ENCODE results near the gene NAT14. TPM values are rescaled to one million over a fixed set of nuclear protein-coding genes. Genes with fewer than 3 reads are reported as not detected.

NAT14 gene
- total RNA-seq, 1 experiment from 2014 or later, result 25.9 TPM

DNA sequence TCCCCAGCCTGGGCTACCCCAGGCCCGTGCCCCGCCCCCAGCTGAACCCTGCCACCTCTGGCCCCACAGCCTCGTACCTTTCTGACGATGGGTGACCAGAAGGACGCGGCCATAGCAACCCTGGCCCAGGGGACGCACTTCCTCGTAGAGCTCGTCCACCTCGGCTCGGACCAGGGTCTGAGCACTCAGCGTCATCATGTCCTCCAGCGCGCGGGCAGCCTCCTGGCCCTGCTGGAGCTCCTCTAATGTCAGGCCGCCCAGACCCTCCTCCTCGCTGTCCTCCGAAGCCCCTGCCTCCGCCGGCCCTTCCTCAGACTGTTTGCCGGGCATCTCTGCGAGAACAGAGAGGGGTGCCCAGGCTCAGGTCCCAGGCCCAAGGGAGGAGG, 51.0 kb downstream of the NAT14 start:
- H3K27me3 ChIP-seq, result no peaks in the 10 kb centered on the region
- no peaks in the 10 kb centered on the region for H3K9me3 ChIP-seq (replicated peaks)
- H3K4me3 ChIP-seq, result peak overlapping the region; percentile 56
- H3K27ac ChIP-seq, result no peak overlapping the region
- H3K36me3 ChIP-seq, result no peaks in the 10 kb centered on the region; the same call in 1 of the 2 replicates
- peaks cover 35% of the 10 kb centered on the region for H3K4me1 ChIP-seq
- no peak for DNase-seq

DNA sequence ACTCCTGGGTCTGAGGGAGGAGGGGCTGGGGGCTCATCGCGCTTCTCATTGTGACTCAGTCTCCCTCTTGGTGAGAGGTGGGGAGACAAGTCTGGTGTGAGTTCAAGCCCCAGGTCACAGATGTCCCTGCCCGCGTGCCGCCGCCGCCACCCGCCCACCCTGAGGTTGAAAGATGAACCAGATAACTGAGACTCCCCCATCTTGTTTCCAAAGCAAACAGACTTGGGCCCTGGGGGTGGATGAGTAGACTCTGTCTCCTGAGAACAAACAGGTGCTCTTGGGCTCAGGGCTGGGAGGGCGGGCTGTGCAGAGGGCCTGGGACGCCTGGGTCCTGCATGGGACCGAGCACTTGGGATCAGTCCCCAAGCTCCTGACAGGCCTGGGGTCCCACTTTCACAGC, 51.4 kb downstream of the NAT14 start:
- no peaks in the 10 kb centered on the region; the same call in 1 of the 2 replicates for H3K36me3 ChIP-seq
- H3K9me3 ChIP-seq (replicated peaks), result no peaks in the 10 kb centered on the region
- H3K27ac ChIP-seq, result no peak overlapping the region
- H3K4me1 ChIP-seq, result peaks cover 36% of the 10 kb centered on the region
- no peaks in the 10 kb centered on the region for H3K27me3 ChIP-seq
- DNase-seq, result peak; percentile 47 to 57
- H3K4me3 ChIP-seq, result peak overlapping the region; percentile 56

Other genes with a start within 250 kb of the NAT14 start
- gene PPP6R1, start 226.2 kb upstream of the NAT14 start, total RNA-seq (2014; rRNA removed; shearing (Covaris generic)), result 39.5 and 44.9 TPM in 2 replicates
- gene HSPBP1, start 205.1 kb upstream of the NAT14 start, total RNA-seq (2014; rRNA removed; shearing (Covaris generic)), result 39.3 and 40.8 TPM in 2 replicates
- gene BRSK1, start 201.2 kb upstream of the NAT14 start, total RNA-seq (2014; rRNA removed; shearing (Covaris generic)), result 13.2 and 15.8 TPM in 2 replicates
- not detected in 2 replicates for gene TMEM150B, start 159.8 kb upstream of the NAT14 start, total RNA-seq (2014; rRNA removed; shearing (Covaris generic))
- 21.2 and 21.6 TPM in 2 replicates for gene KMT5C, start 145.3 kb upstream of the NAT14 start, total RNA-seq (2014; rRNA removed; shearing (Covaris generic))
- 0.45 TPM in 1 of 2 replicates, not detected in the other for gene COX6B2, start 130.5 kb upstream of the NAT14 start, total RNA-seq (2014; rRNA removed; shearing (Covaris generic))
- not detected in 2 replicates for gene GARIN5B, start 121.9 kb upstream of the NAT14 start, total RNA-seq (2014; rRNA removed; shearing (Covaris generic))
- 16.7 and 17.8 TPM in 2 replicates for gene IL11, start 114.7 kb upstream of the NAT14 start, total RNA-seq (2014; rRNA removed; shearing (Covaris generic))
- not detected in 2 replicates for gene TMEM190, start 108.4 kb upstream of the NAT14 start, total RNA-seq (2014; rRNA removed; shearing (Covaris generic))
- gene TMEM238, start 100.9 kb upstream of the NAT14 start, total RNA-seq (2014; rRNA removed; shearing (Covaris generic)), result 0.14 and 0.25 TPM in 2 replicates
- 612 and 617 TPM in 2 replicates for gene RPL28, start 99.3 kb upstream of the NAT14 start, total RNA-seq (2014; rRNA removed; shearing (Covaris generic))
- 509 and 566 TPM in 2 replicates for gene UBE2S, start 77.4 kb upstream of the NAT14 start, total RNA-seq (2014; rRNA removed; shearing (Covaris generic))
- gene SHISA7, start 41.9 kb upstream of the NAT14 start, total RNA-seq (2014; rRNA removed; shearing (Covaris generic)), result not detected in 2 replicates
- 63.2 and 70.8 TPM in 2 replicates for gene ISOC2, start 23.5 kb upstream of the NAT14 start, total RNA-seq (2014; rRNA removed; shearing (Covaris generic))
- gene C19orf85, start 20.4 kb upstream of the NAT14 start, total RNA-seq (2014; rRNA removed; shearing (Covaris generic)), result not detected in 2 replicates
- gene ZNF628, start 8.6 kb upstream of the NAT14 start, total RNA-seq (2014; rRNA removed; shearing (Covaris generic)), result 2.9 and 3.6 TPM in 2 replicates
- 3.1 and 3.8 TPM in 2 replicates for gene SSC5D, start 3.2 kb downstream of the NAT14 start, total RNA-seq (2014; rRNA removed; shearing (Covaris generic))
- gene SBK2, start 51.9 kb downstream of the NAT14 start, total RNA-seq (2014; rRNA removed; shearing (Covaris generic)), result 6.8 and 6.9 TPM in 2 replicates
- 0.30 and 0.87 TPM in 2 replicates for gene SBK3, start 60.4 kb downstream of the NAT14 start, total RNA-seq (2014; rRNA removed; shearing (Covaris generic))
- 5.4 and 7.5 TPM in 2 replicates for gene ZNF579, start 95.7 kb downstream of the NAT14 start, total RNA-seq (2014; rRNA removed; shearing (Covaris generic))
- gene FIZ1, start 114.3 kb downstream of the NAT14 start, total RNA-seq (2014; rRNA removed; shearing (Covaris generic)), result 7.9 and 10.3 TPM in 2 replicates
- gene ZNF524, start 115.1 kb downstream of the NAT14 start, total RNA-seq (2014; rRNA removed; shearing (Covaris generic)), result 2.7 and 3.2 TPM in 2 replicates
- 1.7 and 2.0 TPM in 2 replicates for gene ZNF865, start 120.5 kb downstream of the NAT14 start, total RNA-seq (2014; rRNA removed; shearing (Covaris generic))
- gene ZNF784, start 139.4 kb downstream of the NAT14 start, total RNA-seq (2014; rRNA removed; shearing (Covaris generic)), result 2.7 and 3.1 TPM in 2 replicates
- 7.9 and 8.0 TPM in 2 replicates for gene ZNF580, start 155.8 kb downstream of the NAT14 start, total RNA-seq (2014; rRNA removed; shearing (Covaris generic))
- 17.9 and 18.7 TPM in 2 replicates for gene ZNF581, start 158.5 kb downstream of the NAT14 start, total RNA-seq (2014; rRNA removed; shearing (Covaris generic))
- gene CCDC106, start 163.0 kb downstream of the NAT14 start, total RNA-seq (2014; rRNA removed; shearing (Covaris generic)), result 9.7 and 10.8 TPM in 2 replicates
- 131 and 136 TPM in 2 replicates for gene U2AF2, start 169.8 kb downstream of the NAT14 start, total RNA-seq (2014; rRNA removed; shearing (Covaris generic))
- gene EPN1, start 190.0 kb downstream of the NAT14 start, total RNA-seq (2014; rRNA removed; shearing (Covaris generic)), result 45.6 and 59.8 TPM in 2 replicates

Measured in SJCRH30 (cell line).